Hippocampal formation (tissue), 2 donors: ENCODE results near the gene COL20A1.

ENCODE experiments used
- DNase-seq, 2 donors: peaks; one replicate each; lab custom pipeline; 2025; lab: John Stamatoyannopoulos, UW

The COL20A1 gene

DNA sequence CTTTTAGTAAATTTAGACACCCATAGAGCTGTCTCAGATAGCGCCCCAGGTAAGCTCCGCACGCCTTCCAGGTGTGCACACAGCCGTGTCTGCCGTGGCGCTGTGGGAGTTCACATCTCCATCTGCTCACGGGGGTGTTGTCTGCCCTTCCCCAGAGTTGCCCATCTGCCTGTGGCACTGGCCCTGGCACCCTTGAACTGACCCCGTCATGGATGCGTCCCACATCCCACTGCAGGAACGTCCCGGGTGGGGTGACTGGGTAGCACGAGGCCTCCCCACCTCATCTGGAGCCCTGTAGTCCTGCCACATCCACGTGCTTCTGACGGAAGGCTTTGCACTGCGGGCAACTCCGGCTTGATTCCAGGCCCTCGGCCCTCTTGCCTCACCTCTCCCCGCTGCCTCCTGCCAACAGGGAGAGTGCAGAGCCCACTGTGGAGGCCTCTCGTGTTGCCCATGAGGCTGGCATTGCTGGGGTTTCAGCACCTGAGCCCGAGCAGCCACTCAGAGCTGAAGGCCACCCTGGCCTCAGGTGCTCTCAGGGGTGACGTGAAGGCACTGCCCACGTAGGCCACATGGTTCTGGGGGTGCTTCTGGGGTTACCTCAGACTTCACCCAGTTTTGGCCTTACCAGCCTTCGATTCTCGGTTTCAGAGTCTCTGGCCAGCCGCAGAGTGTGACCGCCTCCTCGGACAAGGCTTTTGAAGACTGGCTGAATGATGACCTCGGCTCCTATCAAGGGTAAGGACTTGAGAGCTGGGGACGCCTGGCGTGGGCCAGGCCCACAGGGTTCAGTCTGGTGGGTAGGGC is 15.3 kb upstream of the COL20A1 start:
- DNase-seq, result no peak

DNA sequence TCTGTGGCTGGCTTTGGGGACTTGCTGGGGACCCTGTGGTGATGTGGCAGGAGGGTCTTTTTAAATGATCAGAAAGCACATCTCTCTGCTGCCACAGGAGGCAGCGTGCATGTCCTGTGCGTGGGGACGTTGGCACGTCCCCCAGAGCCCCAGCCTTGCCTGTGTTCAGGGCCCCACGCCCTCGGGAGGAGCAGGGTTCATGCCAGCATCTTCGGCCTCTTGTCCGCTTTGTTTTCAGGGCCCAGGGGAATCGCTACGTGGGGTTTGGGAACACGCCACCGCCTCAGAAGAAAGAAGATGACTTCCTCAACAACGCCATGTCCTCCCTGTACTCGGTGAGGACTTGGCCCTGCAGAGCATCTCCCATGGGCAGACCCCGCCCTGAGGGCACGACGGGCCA is 14.3 kb upstream of the COL20A1 start:
- no peak for DNase-seq

DNA sequence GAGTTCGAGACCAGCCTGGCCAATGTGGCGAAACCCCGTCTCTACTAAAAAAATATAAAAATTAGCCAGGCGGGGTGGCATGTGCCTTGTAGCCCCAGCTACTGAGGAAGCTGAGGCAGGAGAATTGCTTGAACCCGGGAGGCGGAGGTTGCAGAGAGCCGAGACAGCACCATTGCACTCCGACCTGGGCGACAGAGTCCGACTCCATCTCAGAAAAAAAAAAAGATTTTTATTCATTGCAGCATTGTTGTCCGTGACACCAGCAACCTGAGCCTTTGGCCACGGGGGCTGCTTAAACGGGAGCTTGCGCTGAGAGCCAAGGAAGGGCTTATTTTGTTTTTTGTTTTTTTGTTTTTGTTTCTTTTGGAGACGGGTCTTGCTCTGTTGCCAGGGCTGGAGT is 13.1 kb upstream of the COL20A1 start:
- DNase-seq, result no peak

DNA sequence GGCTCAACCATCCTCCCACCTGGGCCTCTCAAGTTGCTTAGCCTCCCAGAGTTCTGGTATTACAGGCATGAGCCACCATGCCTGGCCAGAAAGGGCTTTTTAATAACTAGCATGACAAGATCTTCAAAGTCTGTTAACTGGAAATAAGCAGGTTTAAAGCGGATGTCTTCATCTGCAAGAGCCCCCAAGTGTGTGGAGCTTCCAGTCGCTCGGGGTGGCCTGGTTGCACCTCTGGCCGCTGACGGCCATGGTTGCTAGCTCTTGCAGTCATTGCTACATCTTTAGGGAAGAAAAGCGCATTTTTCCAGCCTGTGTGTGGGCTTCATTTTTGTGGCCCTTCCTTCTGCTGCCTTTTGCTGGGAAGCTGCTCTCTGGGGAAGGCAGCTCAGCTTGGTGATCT is 12.6 kb upstream of the COL20A1 start:
- no peak for DNase-seq

DNA sequence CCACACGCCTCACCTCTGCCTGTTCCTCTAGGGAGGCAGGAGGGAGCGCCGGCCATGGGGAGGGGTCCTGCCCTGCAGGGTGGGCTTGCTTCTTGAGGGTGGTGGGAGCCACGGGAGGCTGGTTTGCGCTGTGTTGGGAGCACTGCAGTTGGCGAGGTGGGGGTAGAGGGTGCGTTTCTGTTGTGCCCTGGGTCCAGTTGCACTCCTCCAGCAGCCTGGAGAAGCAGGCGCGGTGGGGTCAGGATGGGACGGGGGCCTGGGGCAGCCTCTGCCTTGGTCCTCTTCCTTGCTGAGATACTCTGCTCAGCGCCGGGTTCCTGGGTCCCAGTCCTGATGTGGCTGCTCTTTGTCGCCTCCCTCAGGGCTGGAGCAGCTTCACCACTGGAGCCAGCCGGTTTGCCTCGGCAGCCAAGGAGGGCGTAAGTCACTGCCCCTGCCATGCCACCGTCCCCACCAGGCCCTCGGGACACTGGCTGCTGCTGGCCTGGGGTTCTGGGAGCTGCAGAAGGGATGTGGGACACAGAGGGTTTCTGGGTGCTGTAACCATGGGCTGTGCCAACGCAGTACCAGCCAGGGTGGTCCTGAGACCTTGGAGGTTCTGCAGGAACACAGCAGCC is 11.9 kb upstream of the COL20A1 start:
- no peak for DNase-seq

DNA sequence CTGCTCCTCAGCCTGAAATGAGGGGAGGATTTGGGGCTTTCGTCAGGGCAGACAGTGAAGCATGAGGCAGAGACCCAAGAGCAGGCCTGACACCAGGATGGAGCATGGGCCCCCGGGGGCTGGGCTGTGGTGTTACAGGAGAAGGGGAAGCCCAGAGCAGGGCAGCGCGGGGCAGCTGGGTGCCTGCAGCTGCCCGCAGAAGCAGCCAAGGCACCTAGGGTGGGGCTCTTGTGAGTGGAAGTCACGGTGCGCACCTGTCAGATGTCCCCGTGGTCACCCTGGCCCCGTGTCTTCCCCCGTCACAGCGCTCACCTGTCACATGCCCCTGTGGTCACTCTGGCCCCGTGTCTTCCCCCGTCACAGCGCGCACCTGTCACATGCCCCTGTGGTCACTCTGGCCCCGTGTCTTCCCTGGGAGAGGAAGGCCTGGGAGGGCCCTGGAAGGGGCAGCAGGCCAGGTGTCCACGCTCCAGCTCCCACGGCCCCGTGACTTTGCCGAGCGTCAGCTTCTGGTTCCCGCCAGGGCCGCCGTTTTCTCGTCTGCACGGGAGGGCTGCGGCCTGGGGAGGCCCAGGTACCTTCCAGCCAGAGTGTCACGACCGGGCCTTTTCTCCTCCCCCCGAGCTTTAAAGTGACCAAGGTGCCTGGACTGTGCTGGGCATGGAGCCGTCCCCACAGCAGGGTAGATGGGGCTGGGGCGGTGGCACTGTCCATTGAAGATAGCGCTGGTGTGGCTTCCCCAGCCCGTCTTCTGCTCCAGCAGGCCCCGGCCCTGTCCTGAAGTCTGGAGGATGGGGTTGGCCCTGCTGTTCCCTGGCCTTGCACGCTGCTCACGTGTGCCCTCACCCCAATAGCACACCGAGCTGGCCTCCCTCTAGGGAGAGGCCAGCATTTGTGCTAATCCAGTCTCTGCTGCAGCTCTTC is 11.0 kb upstream of the COL20A1 start:
- no peak for DNase-seq

DNA sequence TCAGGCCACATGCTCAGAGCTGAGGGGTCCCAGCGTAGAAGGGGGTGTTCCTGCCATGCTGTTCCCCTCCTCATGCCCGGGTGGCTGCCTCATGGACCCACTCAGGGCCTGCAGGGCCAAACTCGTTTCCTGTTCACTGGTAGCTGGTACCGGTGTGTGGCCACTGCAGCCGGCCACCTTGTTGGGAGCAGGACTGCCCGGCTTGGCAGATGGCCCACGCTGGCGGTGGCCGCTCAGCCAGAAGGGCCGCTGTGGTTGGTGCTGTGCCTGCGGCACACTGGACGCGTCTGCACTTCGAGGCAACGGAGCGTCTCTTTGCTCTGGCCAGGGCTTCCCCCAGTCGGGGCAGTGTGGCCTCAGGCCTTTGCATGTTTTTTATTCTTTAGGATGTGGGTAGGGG is 10.0 kb upstream of the COL20A1 start:
- DNase-seq, result no peak

DNA sequence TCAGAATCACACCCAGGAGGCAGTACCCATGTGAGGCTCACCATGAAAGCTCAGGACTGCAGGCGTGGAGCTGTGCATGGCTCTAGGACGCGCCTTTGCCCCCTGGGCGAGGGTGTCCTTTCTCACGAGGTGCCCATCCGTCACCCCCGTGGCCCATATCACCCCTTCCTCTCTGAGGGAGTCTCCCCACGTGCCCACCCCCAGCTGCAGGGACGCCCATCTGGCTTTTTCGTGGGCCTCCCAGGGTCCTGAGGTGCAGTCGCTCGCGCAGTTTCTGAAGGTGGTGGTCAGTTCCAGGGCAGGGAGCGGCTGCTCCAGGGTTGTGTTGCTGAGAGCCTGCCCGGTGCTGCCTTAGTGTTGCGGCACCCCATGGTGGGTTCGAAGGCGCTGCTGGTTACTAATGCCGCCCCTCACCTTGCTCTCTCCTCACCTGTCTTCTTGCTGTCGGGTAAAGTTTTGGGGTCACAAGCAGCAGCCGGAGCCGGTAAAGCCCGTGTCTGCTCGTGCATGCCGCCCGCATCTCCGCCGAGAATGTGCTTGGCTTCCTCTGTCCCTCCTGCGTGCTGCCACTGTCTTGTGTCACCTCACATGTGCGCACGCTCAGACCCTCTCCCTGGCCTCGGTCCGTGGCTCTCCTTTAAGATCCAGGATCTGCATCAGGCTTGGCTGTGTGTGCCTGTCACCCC is 9.4 kb upstream of the COL20A1 start:
- no peak for DNase-seq

DNA sequence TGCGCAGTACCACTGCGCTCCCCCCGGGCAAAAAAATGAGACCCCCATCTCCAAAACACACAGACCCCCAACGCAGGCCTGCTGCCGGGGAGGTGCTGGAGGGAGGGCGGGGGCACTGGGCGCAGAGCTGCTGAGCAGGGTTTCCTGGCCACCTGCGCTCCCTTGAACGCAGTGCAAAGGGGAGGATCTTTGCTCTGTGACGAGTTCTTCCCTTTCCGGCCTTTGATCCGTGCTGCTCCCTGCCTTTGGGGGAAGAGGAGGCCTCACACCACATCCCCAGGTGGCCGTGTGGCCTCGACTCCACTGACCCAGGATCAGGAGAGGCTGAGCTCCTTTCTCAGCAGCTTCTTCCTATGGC is 8.9 kb upstream of the COL20A1 start:
- DNase-seq, result no peak

DNA sequence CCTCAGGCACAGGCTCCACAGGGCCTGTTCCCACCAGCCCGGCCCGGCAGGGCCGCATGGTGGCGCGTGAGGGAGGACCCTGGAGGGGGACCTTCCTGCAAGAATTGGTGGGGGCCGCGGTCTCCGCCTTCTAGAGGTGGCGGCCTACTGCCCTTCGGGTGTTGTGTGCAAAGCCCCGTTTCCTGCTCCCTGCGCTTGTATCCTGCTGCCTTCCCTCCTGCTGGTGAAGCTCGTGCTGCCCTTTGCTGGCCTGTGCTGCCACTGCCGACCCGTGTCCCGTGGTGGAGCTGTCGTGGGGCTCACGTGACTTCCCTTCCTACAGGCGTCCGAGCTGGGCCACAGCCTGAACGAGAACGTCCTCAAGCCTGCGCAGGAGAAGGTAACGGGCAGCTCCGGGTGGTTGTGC is 8.4 kb upstream of the COL20A1 start:
- no peak for DNase-seq

DNA sequence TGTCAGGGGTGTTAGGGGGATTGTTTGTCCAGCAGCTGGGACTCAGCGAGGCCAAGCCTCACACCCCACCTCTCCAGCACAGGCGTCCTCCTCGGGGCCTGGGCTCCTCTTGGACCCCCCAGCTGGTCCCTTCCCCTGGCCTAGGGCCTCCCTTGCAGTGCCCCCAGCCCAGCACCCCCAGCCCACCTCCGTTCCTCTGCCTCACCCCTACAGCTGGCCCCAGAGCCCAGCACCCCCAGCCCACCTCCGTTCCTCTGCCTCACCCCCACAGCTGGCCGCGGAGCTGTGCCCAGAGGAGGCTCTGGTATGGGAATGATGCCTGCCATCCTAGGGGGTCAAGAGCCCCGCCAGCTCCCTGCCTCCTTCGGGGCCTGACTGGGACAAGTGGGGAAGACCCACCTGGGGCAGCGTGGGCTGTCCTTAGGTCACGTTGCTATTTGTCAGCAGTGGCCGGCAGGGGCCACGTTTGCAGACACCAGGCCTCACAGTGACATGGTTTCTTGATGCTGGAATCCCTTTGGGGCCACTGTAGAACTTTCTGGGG is 7.9 kb upstream of the COL20A1 start:
- DNase-seq, result no peak

DNA sequence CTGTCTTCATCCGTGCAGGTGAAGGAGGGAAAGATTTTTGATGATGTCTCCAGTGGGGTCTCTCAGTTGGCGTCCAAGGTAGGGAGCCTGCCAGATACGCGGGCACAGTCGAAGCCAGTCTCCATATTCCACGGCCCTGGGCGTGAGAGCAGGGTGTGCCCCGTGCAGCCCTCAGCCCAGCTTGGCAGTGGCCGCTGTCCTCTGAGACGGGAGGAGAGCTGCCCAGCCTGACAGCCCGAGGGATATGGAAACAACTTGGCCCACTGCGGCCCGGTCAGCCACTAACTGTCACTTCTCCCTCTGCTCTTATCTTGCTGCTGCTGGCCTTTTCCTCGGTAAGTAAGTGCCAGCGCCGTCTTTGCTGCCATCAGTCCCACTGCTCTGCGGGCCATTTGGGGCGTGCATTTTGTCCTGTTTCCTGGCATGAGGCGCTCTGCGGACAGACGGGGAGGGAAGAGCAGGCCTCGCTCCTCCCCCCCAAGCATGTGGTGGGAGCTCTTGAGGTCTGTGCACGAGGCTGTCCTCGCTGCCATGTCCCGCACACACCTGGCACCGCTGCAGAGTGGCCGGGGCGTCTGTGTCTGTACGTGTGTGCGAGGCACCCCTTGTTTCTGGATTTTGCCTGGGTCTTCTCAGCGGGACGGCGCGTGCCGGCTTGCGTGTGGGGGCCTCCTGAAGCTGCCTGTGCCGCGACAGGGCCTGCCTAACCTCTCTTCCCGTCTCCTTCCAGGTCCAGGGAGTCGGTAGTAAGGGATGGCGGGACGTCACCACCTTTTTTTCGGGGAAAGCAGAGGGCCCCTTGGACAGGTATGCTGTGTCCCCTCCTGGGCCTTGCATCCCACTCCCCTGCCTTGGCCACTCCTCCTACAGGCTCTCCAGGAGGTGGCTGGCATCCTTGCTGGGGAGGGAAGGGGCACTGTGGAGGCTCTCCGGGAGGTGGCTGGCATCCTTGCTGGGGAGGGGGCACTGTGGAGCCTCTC is 7.1 kb upstream of the COL20A1 start:
- DNase-seq, result no peak

DNA sequence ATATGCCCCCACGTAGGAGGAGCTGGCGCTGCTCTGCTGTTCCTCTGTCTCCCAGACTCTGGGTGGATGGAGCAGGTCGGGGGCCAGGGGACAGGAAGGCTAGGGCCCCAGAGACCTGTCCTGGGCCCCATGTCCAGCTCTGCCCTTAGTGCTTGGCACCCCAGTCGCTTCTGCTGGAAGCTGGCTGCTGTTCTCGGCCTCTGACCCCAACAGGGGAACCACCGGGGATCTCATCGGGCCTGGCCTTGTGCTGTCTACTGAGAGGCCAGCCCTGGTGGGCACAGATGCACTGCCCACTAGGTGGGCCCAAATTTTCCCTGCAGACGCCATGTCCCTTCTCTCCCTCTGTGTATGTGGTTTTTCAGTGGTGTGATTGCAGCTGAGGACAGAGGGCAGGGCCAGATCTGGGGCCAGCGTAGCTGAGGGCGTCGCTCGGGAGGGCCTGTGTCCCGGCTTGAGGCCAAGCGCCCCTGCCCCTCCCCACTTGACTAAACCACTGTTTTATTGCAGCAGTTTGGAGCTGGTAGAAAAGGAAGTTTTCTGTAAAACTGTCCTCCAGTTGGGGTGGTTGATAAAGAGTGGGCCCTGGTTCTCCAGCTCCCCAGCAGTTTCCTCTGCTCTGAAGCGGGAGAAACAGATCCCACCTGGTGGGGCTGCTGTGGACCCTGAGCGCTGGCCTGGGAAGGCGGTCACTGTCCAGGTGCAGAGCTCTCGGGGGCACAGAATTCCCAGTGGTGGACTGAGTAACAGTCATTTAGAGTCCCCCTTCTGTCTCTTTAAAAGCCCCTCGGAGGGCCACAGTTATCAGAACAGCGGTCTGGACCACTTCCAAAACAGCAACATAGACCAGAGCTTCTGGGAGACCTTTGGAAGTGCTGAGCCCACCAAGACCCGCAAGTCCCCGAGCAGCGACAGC is 5.9 kb upstream of the COL20A1 start:
- no peak for DNase-seq

DNA sequence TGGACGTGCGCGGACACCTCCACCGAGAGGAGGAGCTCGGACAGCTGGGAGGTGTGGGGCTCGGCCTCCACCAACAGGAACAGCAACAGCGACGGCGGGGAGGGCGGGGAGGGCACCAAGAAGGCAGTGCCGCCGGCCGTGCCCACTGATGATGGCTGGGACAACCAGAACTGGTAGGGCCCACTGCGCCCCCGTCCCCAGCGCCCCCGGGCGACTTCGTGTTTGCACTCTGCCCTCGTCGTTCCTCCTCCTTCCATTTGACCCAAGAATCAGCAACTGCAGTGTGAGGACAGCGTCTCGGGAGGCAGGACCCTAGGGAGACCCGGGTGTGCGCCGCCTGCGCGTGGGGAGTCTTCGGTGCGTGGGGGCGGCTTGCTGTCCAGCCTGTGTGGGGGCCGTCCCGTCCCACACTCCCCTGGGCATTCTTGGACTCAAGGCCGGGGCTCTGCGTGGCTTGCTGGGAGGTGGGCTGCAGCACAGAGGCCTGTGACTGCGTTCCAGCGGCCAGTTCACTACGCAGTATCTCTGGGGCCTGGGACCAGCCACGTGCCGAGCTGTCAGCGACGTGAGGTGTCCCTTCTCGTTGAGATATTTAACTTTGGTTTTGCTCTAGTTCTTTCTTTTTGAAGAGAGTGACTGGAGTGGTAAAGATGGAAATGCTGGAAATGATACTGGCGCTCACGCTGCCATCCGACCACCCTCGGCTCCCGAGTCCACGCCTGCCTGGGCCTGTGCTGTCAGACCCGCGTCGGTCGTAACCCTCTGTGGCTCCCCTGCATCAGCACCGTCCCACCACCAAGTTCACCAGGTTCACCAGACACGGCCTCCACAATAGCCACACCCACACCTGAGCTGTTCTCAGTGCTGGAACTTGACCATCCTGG is 5.0 kb upstream of the COL20A1 start:
- no peak for DNase-seq

DNA sequence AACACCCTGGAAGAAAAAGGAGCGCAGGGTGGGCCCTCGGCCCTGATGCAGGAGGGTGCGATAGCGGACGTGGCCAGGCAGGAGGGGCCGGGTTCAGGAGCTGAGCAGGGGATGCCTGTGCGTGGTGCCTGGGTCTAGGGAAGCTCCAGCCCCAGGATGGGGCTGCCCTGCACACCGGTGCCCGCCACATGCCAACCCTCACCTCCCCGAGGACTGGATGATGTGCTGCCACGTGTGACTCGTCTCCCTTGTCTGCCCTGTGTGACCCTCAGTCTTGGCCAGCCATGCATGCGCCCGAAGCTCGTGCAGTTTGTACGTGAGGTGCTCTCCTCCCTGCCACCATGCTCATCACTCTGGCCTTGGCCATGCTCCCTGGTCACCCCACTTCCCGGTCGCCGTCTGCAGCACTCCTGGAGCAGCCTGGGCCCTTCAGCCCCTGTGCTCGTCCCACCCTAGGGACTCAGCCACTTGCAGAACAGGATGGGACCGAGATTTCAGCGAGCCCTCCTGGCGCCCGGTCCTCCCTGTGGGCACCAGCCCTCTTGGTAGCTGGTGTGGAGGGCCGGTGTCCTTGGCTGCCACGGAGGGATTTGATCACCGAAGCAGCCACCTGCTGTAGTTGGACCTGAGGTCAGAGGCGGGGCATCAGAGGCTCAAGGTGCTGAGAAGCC is 4.3 kb upstream of the COL20A1 start:
- DNase-seq, result no peak

DNA sequence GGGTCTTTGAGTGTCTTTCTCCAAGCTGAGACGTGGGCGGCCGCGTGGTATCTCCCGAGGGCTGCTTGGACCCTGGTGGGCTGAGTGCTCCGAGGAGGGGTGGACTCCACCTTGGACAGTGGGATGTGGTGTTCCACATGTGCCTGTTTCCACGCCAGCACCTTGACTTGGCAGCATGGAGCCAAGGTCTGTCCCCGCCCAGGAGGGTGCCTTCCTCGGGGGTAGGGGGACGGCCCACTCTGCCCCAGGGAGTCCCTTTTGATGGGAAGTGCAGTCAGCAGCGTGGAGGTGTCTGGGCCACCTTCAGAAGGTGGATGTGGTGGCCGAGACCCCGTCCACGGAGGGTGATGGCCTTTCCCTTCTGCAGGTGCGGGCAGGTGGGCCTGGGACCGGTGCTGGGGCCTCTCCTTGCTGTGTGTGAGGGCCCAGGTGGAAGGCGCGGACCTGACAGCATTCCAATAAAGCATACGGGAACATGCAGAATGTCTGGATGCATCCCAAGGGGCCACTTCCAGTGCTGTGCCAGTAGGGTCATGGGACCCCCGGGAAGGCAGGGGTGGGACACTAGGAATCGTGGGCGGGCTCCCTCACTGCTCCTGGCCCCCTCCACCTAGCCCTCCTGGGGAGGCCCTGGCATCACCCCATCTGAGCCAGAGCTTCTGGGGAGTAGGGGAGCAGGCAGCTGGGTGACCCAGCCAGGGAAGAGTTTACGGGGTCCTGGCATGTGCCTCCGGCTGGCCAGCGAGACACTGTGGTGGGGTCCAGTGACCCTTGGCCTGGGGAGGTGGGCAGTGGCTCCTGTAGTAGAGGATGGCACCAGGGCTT is 3.5 kb upstream of the COL20A1 start:
- DNase-seq, result no peak

DNA sequence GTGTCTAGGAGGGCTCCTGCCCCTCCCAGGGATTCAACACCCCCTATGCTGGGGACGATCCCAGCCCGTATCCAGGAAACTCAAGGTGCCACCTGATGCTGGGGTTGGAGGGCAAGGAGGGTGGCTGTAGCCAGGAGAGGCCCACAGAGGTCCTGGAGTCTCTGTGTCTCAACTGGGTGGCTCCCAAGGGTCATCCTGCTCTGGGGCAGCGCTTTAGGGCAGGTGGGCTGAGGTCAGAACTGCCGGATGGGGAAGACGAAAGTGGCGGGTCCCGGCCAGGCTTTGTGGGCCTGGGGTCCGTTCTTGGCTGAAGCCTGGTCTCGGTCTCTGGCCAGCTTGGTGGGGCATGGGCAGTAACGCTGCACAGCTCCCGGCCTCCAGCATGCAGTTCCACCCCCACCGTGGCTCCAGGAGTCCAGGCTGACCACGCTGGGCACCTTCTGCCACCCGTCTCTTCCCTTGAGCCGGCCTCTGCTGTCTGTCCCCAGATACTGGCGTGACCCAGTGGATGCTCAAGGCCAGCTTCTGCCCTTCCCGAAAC is 2.8 kb upstream of the COL20A1 start:
- no peak for DNase-seq
